Upper lobe of right lung (tissue), 1 donor: ENCODE data around the gene OR2T35. TPM values are rescaled to one million over a fixed set of nuclear protein-coding genes. Genes with fewer than 3 reads are reported as not detected.
A peak's percentile ranks its signal among the peaks of the same experiment; 100 is the strongest.

ENCODE experiments used
- ATAC-seq: fragments of 200-7000 bp; cut with Tn5 transposase; one replicate; pipeline ENCODE4 v1.9.1; 2020; ENCODE audit warnings: mild to moderate bottlenecking, moderate library complexity
- DNase-seq: peaks from one replicate; pipeline ENCODE4 v3.0.0-alpha.2; 2020
- H3K27ac ChIP-seq: fragments of 200-600 bp; one replicate; pipeline ENCODE4 v1.8.0; 2022
- H3K27me3 ChIP-seq: fragments of 200-600 bp; one replicate; pipeline ENCODE4 v1.8.0; 2022; ENCODE audit warnings: mild to moderate bottlenecking
- H3K36me3 ChIP-seq: fragments of 200-600 bp; one replicate; pipeline ENCODE4 v1.8.0; 2022
- H3K4me1 ChIP-seq: fragments of 200-600 bp; one replicate; pipeline ENCODE4 v1.8.0; 2022
- H3K4me3 ChIP-seq: fragments of 200-600 bp; one replicate; pipeline ENCODE4 v1.8.0; 2022; ENCODE audit warnings: mild to moderate bottlenecking
- H3K9me3 ChIP-seq: fragments of 200-600 bp; one replicate; pipeline ENCODE4 v1.8.0; 2022
- CTCF ChIP-seq: fragments of 200-600 bp; IDR thresholded peaks from one replicate; pipeline ENCODE4 v1.8.0; 2022; ENCODE audit warnings: antibody characterized with exemption
- intact Hi-C: fragments of 100-400 bp; cut with DNase I; formaldehyde crosslinking; loops from one replicate; pipeline ENCODE4 v1.11.0; 2022
- total RNA-seq: library from RNA; stranded (reverse); fragmentation: NEBNext Ultra II Directional; extraction: Animal tissue kit (Norgen Biotek cat#: 25700); gene quantifications from one replicate; pipeline ENCODE4 v1.2.1, GENCODE V29; 2021
- donor health status: DM: no; HTN: yes; CAD: no; lungs with severe emphysema.

Gene OR2T35
- total RNA-seq, 1 donor from 2014 or later = not detected

DNA sequence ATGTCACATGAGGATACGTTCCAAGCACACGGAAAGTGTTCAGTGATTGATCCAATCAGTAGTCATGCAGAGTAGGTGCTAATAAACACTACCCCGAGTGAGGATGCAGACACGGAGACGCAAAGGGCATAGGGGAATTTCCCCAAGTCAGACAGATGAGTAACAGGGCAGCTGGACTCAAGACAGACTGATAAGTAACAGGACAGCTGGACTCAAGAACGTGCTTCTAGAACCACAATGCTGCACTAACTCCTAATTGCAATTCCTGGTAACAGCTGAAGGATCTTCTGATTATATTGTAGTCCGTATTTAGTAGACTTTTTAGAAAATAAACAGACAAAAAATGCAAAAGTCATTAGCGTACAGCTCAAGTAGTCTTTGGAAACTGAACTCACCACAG lies 45.7 kb downstream of the OR2T35 start:
- ATAC-seq = no peak
- intact Hi-C loops = no loop called here

GRCh38 chr1:248597589-248597988 lies 47.5 kb downstream of the OR2T35 start, which contains the start of gene OR2T10:
TSS of gene OR2T10 (minus strand) at chr1:248597700. CDS start at chr1:248593768, 3,932 bp downstream.
- no peak for TF ChIP-seq CTCF
- Histone ChIP-seq H3K36me3 (no peaks in the 10 kb centered on the region), H3K9me3 (no peaks in the 10 kb centered on the region), H3K27ac (no peak within 1 kb of the TSS), H3K4me1 (no peaks in the 10 kb centered on the region), H3K27me3 (no peaks in the 10 kb centered on the region), H3K4me3 (no peak within 1 kb of the TSS)
- ATAC-seq (no peak), DNase-seq (no peak)
- intact Hi-C loops = no loop called here

More for the DNA sequence above, 45.7 kb downstream of the OR2T35 start:
- no peak overlapping the region for H3K27ac ChIP-seq
- H3K36me3 ChIP-seq = no peaks in the 10 kb centered on the region
- no peak overlapping the region for H3K4me3 ChIP-seq
- no peaks in the 10 kb centered on the region for H3K4me1 ChIP-seq
- no peaks in the 10 kb centered on the region for H3K27me3 ChIP-seq
- DNase-seq = no peak
- H3K9me3 ChIP-seq = no peaks in the 10 kb centered on the region
- no peak for TF ChIP-seq CTCF

DNA sequence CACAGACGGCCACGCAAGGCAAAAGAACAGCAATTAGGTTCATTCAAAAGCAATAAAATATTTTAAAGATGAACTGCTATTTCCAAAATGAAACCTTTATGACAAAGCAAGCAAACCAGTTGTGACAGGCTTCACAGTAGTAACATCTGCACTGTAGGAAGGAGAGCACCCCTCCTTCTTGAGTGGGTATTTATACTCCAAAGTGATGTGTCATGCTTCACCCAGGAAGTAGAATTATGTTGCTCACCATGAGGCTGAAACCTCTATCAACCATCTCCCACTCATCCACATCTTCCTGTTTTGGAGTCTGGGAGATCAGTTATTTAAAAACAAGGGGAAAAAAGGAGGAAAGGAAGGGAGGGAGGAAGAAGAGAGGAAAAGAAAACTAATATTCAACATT lies 48.5 kb downstream of the OR2T35 start:
- Histone ChIP-seq H3K9me3 (no peaks in the 10 kb centered on the region), H3K27me3 (no peaks in the 10 kb centered on the region)

DNA sequence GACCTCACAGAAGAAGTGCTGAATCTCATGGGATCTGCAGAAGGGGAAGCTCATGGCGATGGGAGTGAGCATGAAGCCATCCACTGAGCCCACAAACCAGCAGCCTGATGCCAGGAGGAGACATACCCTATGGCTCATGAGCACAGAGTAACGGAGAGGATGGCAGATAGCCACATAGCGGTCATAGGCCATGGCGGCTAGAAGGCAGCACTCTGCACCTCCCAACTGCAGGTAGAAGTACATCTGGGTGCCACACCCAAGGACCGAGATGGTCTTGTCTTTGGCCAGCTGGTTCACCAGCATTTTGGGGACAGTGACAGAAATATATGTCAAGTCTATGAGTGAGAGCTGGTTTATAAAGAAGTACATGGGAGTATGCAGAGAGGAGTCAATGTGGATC lies 51.9 kb downstream of the OR2T35 start:
- Histone ChIP-seq H3K27ac (no peak overlapping the region), H3K4me3 (no peak overlapping the region), H3K36me3 (no peaks in the 10 kb centered on the region), H3K4me1 (no peaks in the 10 kb centered on the region), H3K9me3 (no peaks in the 10 kb centered on the region), H3K27me3 (no peaks in the 10 kb centered on the region)
- ATAC-seq = no peak
- DNase-seq = no peak
- TF ChIP-seq CTCF = no peak
- intact Hi-C loops = no loop called here

More for the DNA sequence above, 48.5 kb downstream of the OR2T35 start:
- Histone ChIP-seq H3K4me3 (no peak overlapping the region), H3K4me1 (no peaks in the 10 kb centered on the region), H3K27ac (no peak overlapping the region), H3K36me3 (no peaks in the 10 kb centered on the region)
- ATAC-seq (peak; percentile 45), DNase-seq (no peak)
- TF ChIP-seq CTCF = no peak
- intact Hi-C loops = no loop called here

DNA sequence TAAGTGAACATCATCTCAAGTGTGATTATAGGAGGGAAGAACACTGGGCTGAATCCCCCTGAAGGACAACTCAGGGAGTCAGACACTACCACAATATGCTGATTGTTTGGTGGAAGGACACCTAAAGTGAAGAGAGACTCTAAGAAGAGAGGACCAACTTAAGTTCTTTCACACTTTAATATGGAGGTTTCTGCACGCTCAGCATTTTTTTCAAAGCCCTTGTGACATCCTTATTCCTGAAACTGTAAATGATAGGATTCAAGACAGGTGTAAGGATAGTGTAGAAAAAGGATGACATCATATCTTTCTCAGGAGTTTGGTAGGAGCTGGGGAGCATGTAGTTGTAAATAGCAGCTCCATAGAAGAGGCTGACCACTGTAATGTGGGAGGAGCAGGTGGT lies 52.4 kb downstream of the OR2T35 start:
- H3K4me3 ChIP-seq = no peak overlapping the region
- H3K4me1 ChIP-seq = no peaks in the 10 kb centered on the region
- no peaks in the 10 kb centered on the region for H3K27me3 ChIP-seq
- no peaks in the 10 kb centered on the region for H3K36me3 ChIP-seq
- ATAC-seq (no peak), DNase-seq (no peak)
- H3K27ac ChIP-seq = no peak overlapping the region
- intact Hi-C loops = no loop called here
- H3K9me3 ChIP-seq = no peaks in the 10 kb centered on the region
- TF ChIP-seq CTCF = no peak

GRCh38 chr1:248590055-248590454 lies 55.0 kb downstream of the OR2T35 start:
- Histone ChIP-seq H3K4me1 (no peaks in the 10 kb centered on the region), H3K27me3 (no peaks in the 10 kb centered on the region), H3K27ac (no peak overlapping the region), H3K36me3 (no peaks in the 10 kb centered on the region), H3K9me3 (no peaks in the 10 kb centered on the region), H3K4me3 (no peak overlapping the region)
- intact Hi-C loops = no loop called here
- DNase-seq (no peak), ATAC-seq (no peak)
- TF ChIP-seq CTCF = no peak
